MCF 10A (cell line): ENCODE data around the gene TCF7L2. TPM values are rescaled to one million over a fixed set of nuclear protein-coding genes. Genes with fewer than 3 reads are reported as not detected.

Experiments used
- BruUV-seq: library from RNA; stranded (reverse); fragments of 400-500 nt; replicated peaks from 2 replicates; lab custom pipeline; 2021; lab: Mats Ljungman, UMichigan
- CTCF ChIA-PET: fragments of 300-600 bp; sonication (Branson Sonifier 250); formaldehyde crosslinking; extraction: SDS; loops from one replicate; lab custom pipeline; 2021; ENCODE audit warnings: antibody characterized with exemption, inconsistent platforms; lab: Yijun Ruan, JAX
- POLR2A ChIA-PET: fragments of 300-600, 350-650 bp; sonication (Branson Sonifier 250); formaldehyde crosslinking; extraction: SDS; loops from one replicate; lab custom pipeline; 2020; ENCODE audit warnings: antibody characterized with exemption, inconsistent platforms; lab: Yijun Ruan, JAX
- DNase-seq: peaks from one replicate; pipeline ENCODE4 v3.0.0-alpha.2; 2018; ENCODE audit not compliant: unreplicated experiment
- H3K27ac Mint-ChIP-seq: one replicate; pipeline ENCODE4 v1.8.0; 2022; ENCODE audit warnings: mild to moderate bottlenecking, low read depth, mixed read lengths; ENCODE audit not compliant: unreplicated experiment
- H3K27me3 Mint-ChIP-seq: one replicate; pipeline ENCODE4 v1.8.0; 2022; ENCODE audit warnings: mixed read lengths; ENCODE audit not compliant: insufficient read depth, unreplicated experiment
- H3K36me3 Mint-ChIP-seq: one replicate; pipeline ENCODE4 v1.8.0; 2022; ENCODE audit warnings: mild to moderate bottlenecking, moderate library complexity, mixed read lengths; ENCODE audit not compliant: insufficient read depth, unreplicated experiment
- H3K4me1 Mint-ChIP-seq: one replicate; pipeline ENCODE4 v1.8.0; 2022; ENCODE audit warnings: mixed read lengths; ENCODE audit not compliant: insufficient read depth, unreplicated experiment
- H3K4me3 Mint-ChIP-seq: one replicate; pipeline ENCODE4 v1.8.0; 2022; ENCODE audit warnings: mild to moderate bottlenecking, moderate library complexity, mixed read lengths; ENCODE audit not compliant: unreplicated experiment
- H3K9me3 Mint-ChIP-seq: one replicate; pipeline ENCODE4 v1.8.0; 2022; ENCODE audit warnings: mixed read lengths; ENCODE audit not compliant: unreplicated experiment
- CTCF ChIP-seq: fragments of 200-600 bp; IDR thresholded peaks from one replicate; pipeline ENCODE4 v1.8.0; 2022; ENCODE audit warnings: antibody characterized with exemption, mild to moderate bottlenecking; ENCODE audit not compliant: unreplicated experiment
- intact Hi-C: fragments of 100-400 bp; cut with micrococcal nuclease; formaldehyde crosslinking; loops from 2 replicates; pipeline ENCODE4 v1.14.1; 2022
- total RNA-seq: library from RNA; stranded (reverse); gene quantifications from 2 replicates; pipeline ENCODE4 v1.2.3, GENCODE V29; 2022

The TCF7L2 gene
- total RNA-seq, 1 experiment from 2014 or later = 25.2 TPM

- H3K27ac Mint-ChIP-seq = no peak overlapping the region
These were observed 73.0 kb downstream of the TCF7L2 start for GRCh38 chr10:113023017-113023416.

GRCh38 chr10:113024930-113025329 lies 74.9 kb downstream of the TCF7L2 start:
- POLR2A ChIA-PET = no interaction called here
- CTCF ChIA-PET = interaction anchor here (0.7 to 1.0 kb wide), 3 partner anchors 15 to 74 kb away, joined by 3 read pairs; no protein-coding TSS in a partner anchor
- Mint-ChIP-seq H3K9me3 (no peaks in the 10 kb centered on the region), H3K27ac (no peak overlapping the region), H3K36me3 (peaks cover 6% of the 10 kb centered on the region), H3K4me3 (no peak overlapping the region), H3K4me1 (peaks cover 38% of the 10 kb centered on the region), H3K27me3 (no peaks in the 10 kb centered on the region)
- intact Hi-C loops = no loop called here
- DNase-seq = no peak
- no peak for TF ChIP-seq CTCF
- no TSS peak for BruUV-seq

More at GRCh38 chr10:113023017-113023416, 73.0 kb downstream of the TCF7L2 start:
- CTCF ChIA-PET = interaction anchor here (1.0 kb wide), 1 partner anchor 87 kb away, joined by 5 read pairs; no protein-coding TSS in a partner anchor
- peaks cover 27% of the 10 kb centered on the region for H3K4me1 Mint-ChIP-seq
- no peak for DNase-seq
- no peaks in the 10 kb centered on the region for H3K9me3 Mint-ChIP-seq
- intact Hi-C loops = no loop called here
- H3K27me3 Mint-ChIP-seq = no peaks in the 10 kb centered on the region
- H3K36me3 Mint-ChIP-seq = no peaks in the 10 kb centered on the region
- H3K4me3 Mint-ChIP-seq = no peak overlapping the region
- no TSS peak for BruUV-seq
- POLR2A ChIA-PET = interaction anchor here (0.6 kb wide), 1 partner anchor 365 kb away, joined by 3 read pairs; no protein-coding TSS in a partner anchor
- TF ChIP-seq CTCF = no peak

- Mint-ChIP-seq H3K36me3 (peaks cover 7% of the 10 kb centered on the region), H3K4me3 (no peak overlapping the region), H3K4me1 (peaks cover 38% of the 10 kb centered on the region), H3K9me3 (no peaks in the 10 kb centered on the region), H3K27ac (no peak overlapping the region), H3K27me3 (no peaks in the 10 kb centered on the region)
- intact Hi-C loops = no loop called here
- POLR2A ChIA-PET = no interaction called here
- no TSS peak for BruUV-seq
- CTCF ChIA-PET = interaction anchor here (0.6 to 0.7 kb wide), 2 partner anchors 15 to 82 kb away, joined by 3 read pairs; no protein-coding TSS in a partner anchor
- TF ChIP-seq CTCF = no peak
- no peak for DNase-seq
These were observed 75.4 kb downstream of the TCF7L2 start for GRCh38 chr10:113025487-113025886.

- intact Hi-C loops = no loop called here
- H3K4me1 Mint-ChIP-seq = peaks cover 38% of the 10 kb centered on the region
- POLR2A ChIA-PET = no interaction called here
- no peak for DNase-seq
- no peak for TF ChIP-seq CTCF
- H3K27me3 Mint-ChIP-seq = no peaks in the 10 kb centered on the region
- H3K27ac Mint-ChIP-seq = no peak overlapping the region
- peaks cover 10% of the 10 kb centered on the region for H3K36me3 Mint-ChIP-seq
- no TSS peak for BruUV-seq
- CTCF ChIA-PET = no interaction called here
- no peaks in the 10 kb centered on the region for H3K9me3 Mint-ChIP-seq
- no peak overlapping the region for H3K4me3 Mint-ChIP-seq
These were observed 76.6 kb downstream of the TCF7L2 start for GRCh38 chr10:113026679-113027078.
